Liver (tissue), 3 donors: ENCODE measurements around the gene SOHLH1.

ENCODE experiments used
- ATF3 ChIP-seq: IDR thresholded peaks from 2 replicates; pipeline ENCODE4 v1.6.1; 2016; ENCODE audit warnings: antibody characterized with exemption
- CTCF ChIP-seq: fragments of 150-350 bp; IDR thresholded peaks from 2 replicates; pipeline ENCODE4 v1.5.1; 2017; ENCODE audit warnings: improper control_type of control experiment, low read depth, low read length; ENCODE audit not compliant: missing input control
- GABPA ChIP-seq, 2 donors: IDR thresholded peaks in 1 of 2; conservative IDR thresholded peaks in 1 of 2; 2 replicates each; pipeline ENCODE4 v1.6.1; 2016; ENCODE audit warnings: antibody characterized with exemption in 2 of 2, mild to moderate bottlenecking in 1 of 2, moderate library complexity in 1 of 2
- REST ChIP-seq: IDR thresholded peaks from 2 replicates; pipeline ENCODE4 v1.6.1; 2016; ENCODE audit warnings: antibody characterized with exemption, mild to moderate bottlenecking
- RXRA ChIP-seq, 2 donors: IDR thresholded peaks; 2 replicates each; pipeline ENCODE4 v1.6.1; 2017 to 2018; ENCODE audit warnings: antibody characterized with exemption in 2 of 2, mild to moderate bottlenecking in 1 of 2
- SP1 ChIP-seq: IDR thresholded peaks from 2 replicates; pipeline ENCODE4 v1.6.1; 2018; ENCODE audit warnings: antibody characterized with exemption, mild to moderate bottlenecking
- TAF1 ChIP-seq: conservative IDR thresholded peaks from 2 replicates; pipeline ENCODE4 v1.6.1; 2016; ENCODE audit warnings: antibody characterized with exemption, mild to moderate bottlenecking
- donor health status: healthy.
- donor health status: healthy.

- TF ChIP-seq RXRA (IDR thresholded peaks at IDR 0.05), result no peak
- TF ChIP-seq SP1, result no peak
- TF ChIP-seq TAF1, result no peak
- TF ChIP-seq CTCF, result no peak
- no peak for TF ChIP-seq REST
- no peak for TF ChIP-seq ATF3
- TF ChIP-seq GABPA (IDR thresholded peaks at IDR 0.05 in 1 of 2, conservative IDR thresholded peaks at IDR 0.05 in 1 of 2), result no peak
Observed at GRCh38 chr9:135697226-135697625, 2.1 kb downstream of the SOHLH1 start.
